Stimulated activated CD4-positive, alpha-beta T cell treated with anti-CD3 and anti-CD28 coated beads, Interleukin-4, amount 100 ng/mL, for 48 hours (primary cell): ENCODE measurements around the gene GPR17.

ENCODE experiments used
- DNase-seq, 2 donors: peaks; one replicate each; pipeline ENCODE4 v3.0.0-alpha.2; 2020; ENCODE audit warnings: low read depth in 2 of 2

Gene GPR17

GRCh38 chr2:127685410-127686080, 39.6 kb downstream of the GPR17 start:
- no peak for DNase-seq

DNA sequence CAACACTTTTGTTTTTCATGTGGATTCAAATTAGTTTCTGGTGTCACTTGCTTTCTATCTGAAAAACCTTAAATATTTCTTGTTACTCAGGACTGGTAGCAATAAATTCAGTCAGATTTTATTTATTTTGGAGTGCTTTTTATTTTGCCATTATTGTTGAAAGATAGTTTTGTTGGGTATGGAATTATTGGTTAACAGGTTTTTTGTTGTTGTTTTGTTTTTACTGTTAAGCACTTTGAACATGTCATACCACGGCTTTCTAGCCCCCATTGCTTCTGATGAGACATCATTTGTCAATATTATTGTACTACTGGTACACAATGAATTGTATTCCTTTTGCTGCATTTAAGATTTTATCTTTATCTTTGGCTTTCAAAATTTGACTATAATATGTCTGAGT, 42.5 kb downstream of the GPR17 start:
- no peak for DNase-seq

DNA sequence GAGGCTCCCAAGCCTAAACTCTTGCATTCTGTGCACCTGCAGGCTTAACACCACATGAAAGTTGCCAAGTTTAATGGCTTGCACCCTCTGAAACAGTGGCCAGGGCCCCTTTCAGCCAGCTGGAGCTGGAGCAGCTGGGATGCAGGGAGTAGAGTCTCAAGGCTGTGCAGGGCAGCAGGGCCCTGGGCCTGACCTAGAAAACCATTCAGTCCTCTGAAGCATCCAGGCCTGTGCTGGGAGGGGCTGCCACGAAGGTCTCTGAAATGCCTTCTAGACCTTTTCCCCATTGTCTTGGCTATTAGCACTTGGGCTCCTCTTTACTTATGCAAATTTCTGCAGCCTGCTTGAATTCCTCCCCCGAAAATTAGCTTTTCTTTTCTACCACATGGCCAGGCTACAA, 44.7 kb downstream of the GPR17 start:
- DNase-seq: no peak

DNA sequence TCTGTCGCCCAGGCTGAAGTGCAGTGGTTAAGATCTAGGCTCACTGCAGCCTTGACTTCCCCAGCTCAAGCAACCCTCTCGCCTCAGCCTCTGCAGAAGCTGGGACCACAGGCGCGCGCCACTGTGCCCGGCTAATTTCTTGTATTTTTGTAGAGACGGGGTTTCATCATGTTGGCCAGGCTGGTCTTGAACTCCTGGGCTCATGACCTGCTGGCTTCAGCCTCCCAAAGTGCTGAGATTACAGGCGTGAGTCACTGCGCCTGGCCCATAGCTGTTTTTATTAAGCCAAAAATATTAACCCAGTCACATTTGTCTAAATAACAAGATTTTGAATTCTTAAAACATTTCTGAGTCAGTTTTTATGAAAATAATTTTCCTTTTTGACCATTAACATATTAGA, 49.0 kb downstream of the GPR17 start:
- DNase-seq: no peak

DNA sequence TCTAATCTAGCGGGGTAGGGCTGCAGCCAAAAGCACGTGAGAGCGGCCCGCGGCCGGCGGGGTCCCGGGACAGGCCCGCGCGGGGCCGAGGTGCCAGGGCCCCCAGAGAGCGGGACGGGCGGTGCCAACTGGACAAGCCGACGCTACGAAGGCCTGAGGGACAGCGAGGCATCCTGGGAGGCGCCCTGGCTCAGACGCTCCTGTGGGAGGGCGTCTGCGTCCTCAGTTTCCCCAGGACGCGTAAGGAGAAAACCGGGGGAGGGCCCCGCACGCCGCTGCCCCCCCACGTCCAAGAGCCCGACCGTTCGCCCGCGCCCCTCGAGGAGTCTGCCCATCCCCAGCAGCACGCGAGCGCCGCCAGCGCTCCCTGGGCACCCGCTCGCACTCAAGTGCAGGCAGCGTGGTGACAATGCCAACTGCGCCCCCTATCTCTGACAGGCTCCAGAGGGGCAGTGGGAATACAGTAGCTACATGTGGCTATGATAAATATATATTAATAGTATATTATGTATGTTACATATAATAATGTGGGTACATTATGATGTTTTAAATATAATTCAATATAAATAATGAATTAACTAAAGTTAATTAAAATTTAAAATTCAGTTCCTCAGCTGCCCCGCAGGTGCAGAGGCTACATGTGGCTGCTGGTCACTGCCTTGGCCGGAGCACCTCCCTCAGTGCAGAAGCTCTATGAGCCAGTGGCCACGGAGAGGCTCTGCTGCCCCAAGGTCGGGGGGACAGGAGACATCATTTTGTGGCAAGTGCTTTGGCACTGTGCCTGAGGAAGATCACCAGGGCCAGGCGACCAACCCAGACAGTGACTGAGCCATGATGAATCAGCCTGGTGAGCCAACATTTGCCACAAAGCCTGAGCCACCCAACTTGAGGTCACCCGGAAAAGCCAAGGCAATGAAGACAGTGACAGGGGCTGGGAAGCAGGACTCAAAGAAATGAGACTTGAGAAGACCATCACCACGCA, 49.8 kb downstream of the GPR17 start:
- DNase-seq: peak; percentile 23 to 44

GRCh38 chr2:127697482-127698180, 51.7 kb downstream of the GPR17 start:
- no peak for DNase-seq

GRCh38 chr2:127698553-127699355, 52.8 kb downstream of the GPR17 start:
- DNase-seq: no peak

GRCh38 chr2:127700527-127701192, 54.7 kb downstream of the GPR17 start:
- DNase-seq: peak in 1 of 2 donors; percentile 13

DNA sequence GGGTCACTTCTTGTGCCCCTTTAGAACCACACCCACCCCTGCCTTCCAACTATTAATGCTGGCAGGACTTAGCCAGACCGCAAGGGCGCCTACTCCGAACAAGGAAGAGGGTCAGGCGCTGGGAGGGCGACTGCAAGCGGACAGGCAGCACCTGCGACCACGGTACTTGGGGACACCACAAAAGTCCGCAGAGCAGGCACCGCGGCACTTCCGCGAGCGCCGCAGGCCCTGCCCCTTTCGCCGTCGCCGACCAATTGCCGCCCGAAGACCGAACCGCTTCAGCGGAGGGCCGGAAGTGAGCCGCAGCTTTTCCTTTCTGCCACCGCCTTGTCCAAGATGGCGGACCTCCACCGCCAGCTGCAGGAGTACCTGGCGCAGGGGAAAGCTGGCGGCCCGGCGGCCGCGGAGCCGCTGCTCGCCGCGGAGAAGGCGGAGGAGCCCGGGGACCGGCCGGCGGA, 55.3 kb downstream of the GPR17 start, which contains the start of gene SFT2D3:
Gene SFT2D3 (plus strand): TSS at position 305 of the 458 bp plus-strand sequence. CDS start 32 bp downstream, at position 337.
- peak; percentile 81 to 88 for DNase-seq

- DNase-seq: peak; percentile 66 to 69
Observed at GRCh38 chr2:127701651-127702394, 55.9 kb downstream of the GPR17 start.
